H1 (cell line): Measurements from ENCODE around the gene AHSP. TPM values are rescaled to one million over a fixed set of nuclear protein-coding genes. Genes with fewer than 3 reads are reported as not detected.
A peak's percentile ranks its signal among the peaks of the same experiment; 100 is the strongest.

Source experiments
- CTCF ChIA-PET: fragments of 300-600 bp; sonication (Branson Sonifier 250); formaldehyde crosslinking; loops from one replicate; lab custom pipeline; 2021; ENCODE audit not compliant: partially characterized antibody; lab: Charles Lee
- POLR2A ChIA-PET: fragments of 300-600 bp; sonication (Branson Sonifier 250); formaldehyde crosslinking; loops from one replicate; lab custom pipeline; 2021; ENCODE audit warnings: inconsistent platforms; ENCODE audit not compliant: partially characterized antibody; lab: Charles Lee
- DNase-seq, 2 experiments: peaks; one replicate each; pipeline versions ENCODE4 v3.0.0 to v3.0.0-alpha.2; 2010 to 2022; ENCODE audit warnings: low spot score in 2 of 2, low read depth in 1 of 2, mixed read lengths in 1 of 2
- FAIRE-seq: peaks from 2 replicates; lab custom pipeline; 2011; peaks lifted over from hg19 to GRCh38; lab: Jason Lieb, UNC
- H2AFZ ChIP-seq: 2 replicates; pipeline ENCODE4 v1.8.1; 2012; ENCODE audit warnings: low read length, inconsistent platforms
- H2AK5ac ChIP-seq: 2 replicates; pipeline ENCODE4 v1.6.1; 2013; ENCODE audit warnings: low read depth, low read length
- H2BK120ac ChIP-seq: replicated peaks from 2 replicates; pipeline ENCODE3; 2013; ENCODE audit warnings: low read depth, low read length, inconsistent platforms
- H2BK12ac ChIP-seq: 2 replicates; pipeline ENCODE4 v1.6.1; 2013; ENCODE audit warnings: low read depth, low read length
- H2BK15ac ChIP-seq: 2 replicates; pipeline ENCODE4 v1.6.1; 2013; ENCODE audit warnings: low read length
- H2BK20ac ChIP-seq: 2 replicates; pipeline ENCODE4 v1.6.1; 2013; ENCODE audit warnings: low read length
- H2BK5ac ChIP-seq: 2 replicates; pipeline ENCODE4 v1.6.1; 2013; ENCODE audit warnings: low read depth, low read length
- H3K14ac ChIP-seq: 2 replicates; pipeline ENCODE4 v1.6.1; 2013; ENCODE audit warnings: inconsistent platforms; ENCODE audit not compliant: insufficient read length
- H3K18ac ChIP-seq: 2 replicates; pipeline ENCODE4 v1.6.1; 2013; ENCODE audit warnings: low read length; ENCODE audit errors: extremely low read depth
- H3K23ac ChIP-seq: 2 replicates; pipeline ENCODE4 v1.6.1; 2013; ENCODE audit warnings: inconsistent platforms; ENCODE audit not compliant: insufficient read length
- H3K23me2 ChIP-seq: 2 replicates; pipeline ENCODE4 v1.6.1; 2013; ENCODE audit warnings: low read depth, low read length
- H3K27ac ChIP-seq: 2 replicates; pipeline ENCODE4 v1.6.1; 2011; ENCODE audit warnings: low read depth, low read length, inconsistent platforms
- H3K27me3 ChIP-seq, 4 experiments: replicated peaks in 1 of 4; 1 replicate in 1 of 4; 2 replicates in 3 of 4; pipeline versions ENCODE4 v1.6.1 to v1.8.1; 2011 to 2013; ENCODE audit warnings: low read length in 3 of 4, mild to moderate bottlenecking in 3 of 4, inconsistent platforms in 2 of 4, mixed read lengths in 2 of 4, moderate library complexity in 1 of 4; ENCODE audit not compliant: control insufficient read depth in 3 of 4, insufficient read depth in 3 of 4; ENCODE audit errors: extremely low read depth in 1 of 4
- H3K36me3 ChIP-seq, 4 experiments: 2 replicates each; pipeline versions ENCODE4 v1.6.1 to v1.8.1; 2011 to 2013; ENCODE audit warnings: mild to moderate bottlenecking in 4 of 4, low read length in 3 of 4, moderate library complexity in 2 of 4, control low read depth in 1 of 4, inconsistent platforms in 1 of 4; ENCODE audit not compliant: insufficient read depth in 4 of 4, control insufficient read depth in 2 of 4
- H3K4ac ChIP-seq: replicated peaks from 2 replicates; pipeline ENCODE3; 2013; ENCODE audit warnings: low read length, low read depth, mixed read lengths, inconsistent platforms; ENCODE audit not compliant: insufficient read length
- H3K4me1 ChIP-seq, 4 experiments: replicated peaks in 1 of 4; 1 replicate in 1 of 4; 2 replicates in 3 of 4; pipeline versions ENCODE4 v1.6.1 to v1.8.1; 2011 to 2013; ENCODE audit warnings: low read length in 3 of 4, inconsistent platforms in 2 of 4, mixed read lengths in 1 of 4; ENCODE audit not compliant: insufficient read depth in 4 of 4, control insufficient read depth in 3 of 4
- H3K4me2 ChIP-seq, 2 experiments: 2 replicates each; pipeline versions ENCODE4 v1.6.1 to v1.8.1; 2011 to 2013; ENCODE audit warnings: low read depth in 2 of 2, low read length in 2 of 2, control low read depth in 1 of 2, inconsistent platforms in 1 of 2, mild to moderate bottlenecking in 1 of 2; ENCODE audit not compliant: insufficient read depth in 1 of 2
- H3K4me3 ChIP-seq, 4 experiments: fragments of 200-600, 300-600 bp in 1 of 4; sonication (generic), shearing (Covaris generic), sonication (Bioruptor Twin) in 1 of 4; 2 replicates each; pipeline versions ENCODE4 v1.5.1 to v1.8.1; 2011 to 2016; ENCODE audit warnings: low read length in 4 of 4, low read depth in 3 of 4, control low read depth in 2 of 4, inconsistent platforms in 2 of 4, mild to moderate bottlenecking in 2 of 4, mixed read lengths in 1 of 4, moderate library complexity in 1 of 4; ENCODE audit not compliant: insufficient read depth in 2 of 4; ENCODE audit errors: extremely low read depth in 1 of 4
- H3K56ac ChIP-seq: replicated peaks from 2 replicates; pipeline ENCODE3; 2013; ENCODE audit warnings: low read depth, mild to moderate bottlenecking, mixed read lengths, low read length, inconsistent platforms; ENCODE audit not compliant: insufficient read length
- H3K79me1 ChIP-seq: 2 replicates; pipeline ENCODE4 v1.6.1; 2013; ENCODE audit warnings: low read depth, low read length, control low read depth
- H3K79me2 ChIP-seq, 2 experiments: 2 replicates each; pipeline versions ENCODE4 v1.6.1 to v1.8.1; 2012 to 2013; ENCODE audit warnings: low read length in 2 of 2, mild to moderate bottlenecking in 2 of 2, inconsistent platforms in 1 of 2; ENCODE audit not compliant: insufficient read depth in 2 of 2, control insufficient read depth in 1 of 2
- H3K9ac ChIP-seq, 4 experiments: replicated peaks in 1 of 4; 1 replicate in 1 of 4; 2 replicates in 3 of 4; pipeline versions ENCODE4 v1.6.1 to v1.8.1; 2011 to 2013; ENCODE audit warnings: low read depth in 3 of 4, low read length in 3 of 4, control low read depth in 2 of 4, mild to moderate bottlenecking in 2 of 4, moderate library complexity in 2 of 4, inconsistent platforms in 1 of 4; ENCODE audit errors: extremely low read depth in 1 of 4
- H3K9me3 ChIP-seq, 2 experiments: 2 replicates each; pipeline versions ENCODE4 v1.6.1 to v1.8.1; 2012 to 2013; ENCODE audit warnings: mild to moderate bottlenecking in 2 of 2, moderate library complexity in 2 of 2, control low read depth in 1 of 2, inconsistent platforms in 1 of 2, low read depth in 1 of 2, low read length in 1 of 2, mixed read lengths in 1 of 2; ENCODE audit not compliant: insufficient read depth in 2 of 2
- H4K20me1 ChIP-seq, 2 experiments: replicated peaks in 1 of 2; 2 replicates each; pipeline versions ENCODE3 to v1.8.1; 2011 to 2013; ENCODE audit warnings: inconsistent platforms in 2 of 2, low read length in 2 of 2, mild to moderate bottlenecking in 1 of 2; ENCODE audit not compliant: insufficient read depth in 2 of 2, control insufficient read depth in 1 of 2
- H4K5ac ChIP-seq: 2 replicates; pipeline ENCODE4 v1.6.1; 2013; ENCODE audit warnings: low read length, low read depth, mixed read lengths, inconsistent platforms; ENCODE audit not compliant: insufficient read length
- H4K8ac ChIP-seq: 2 replicates; pipeline ENCODE4 v1.8.0; 2013; ENCODE audit warnings: mild to moderate bottlenecking, moderate library complexity, low read length, inconsistent platforms; ENCODE audit not compliant: insufficient read depth; ENCODE audit errors: extremely low read depth
- H4K91ac ChIP-seq: replicated peaks from 2 replicates; pipeline ENCODE3; 2013; ENCODE audit warnings: low read length, mixed read lengths, inconsistent platforms; ENCODE audit not compliant: insufficient read length
- ASH2L ChIP-seq: fragments of 200-600, 300-600 bp; sonication (generic); IDR thresholded peaks from one replicate; pipeline ENCODE4 v1.7.1; 2017; ENCODE audit warnings: low read length
- EZH2 ChIP-seq: fragments of 200-600 bp; sonication (generic); IDR thresholded peaks from 2 replicates; pipeline ENCODE4 v1.7.1; 2012; ENCODE audit warnings: low read depth, mild to moderate bottlenecking, moderate library complexity, low read length, inconsistent platforms; ENCODE audit not compliant: severe bottlenecking
- KDM1A ChIP-seq: fragments of 200-600, 300-600 bp; sonication (generic); IDR thresholded peaks from 2 replicates; pipeline ENCODE4 v1.7.1; 2016; ENCODE audit warnings: mild to moderate bottlenecking, low read length, borderline replicate concordance
- MAX ChIP-seq: IDR thresholded peaks from 2 replicates; pipeline ENCODE4 v1.6.1; 2012; ENCODE audit warnings: inconsistent platforms
- NRF1 ChIP-seq: IDR thresholded peaks from 2 replicates; pipeline ENCODE4 v1.6.1; 2011; ENCODE audit warnings: mild to moderate bottlenecking, low read depth, low read length, improper control_type of control experiment
- TAF1 ChIP-seq: IDR thresholded peaks from 2 replicates; pipeline ENCODE4 v1.6.1; 2011; ENCODE audit warnings: mild to moderate bottlenecking, low read depth, low read length
- WGBS, 2 experiments: shearing (Covaris generic) in 1 of 2; methylation state at CpG; one replicate each; pipeline versions ENCODE4 v1.1.6 to v1.1.7; 2013 to 2015; ENCODE audit warnings: low lambda C conversion rate in 2 of 2, mixed read lengths in 2 of 2, inconsistent platforms in 1 of 2, low coverage in 1 of 2, missing lambda C conversion rate in 1 of 2; ENCODE audit not compliant: insufficient replicate concordance in 2 of 2, insufficient coverage in 1 of 2, insufficient read length in 1 of 2; ENCODE audit errors: extremely low coverage in 1 of 2, missing lambda C conversion rate in 1 of 2; 5-methylcytosine and 5-hydroxymethylcytosine counted together
- polyA plus RNA-seq, 7 experiments: library from polyadenylated mRNA; depleted of rRNA in 3 of 7; stranded (reverse) in 5 of 7; unstranded in 2 of 7; fragments of >200 nt in 5 of 7; fragments of 200-250 nt in 2 of 7; gene quantifications; 1 replicate in 5 of 7; 2 replicates in 1 of 7; 4 replicates in 1 of 7; pipeline versions ENCODE4 v1.2.1 to v1.2.3, GENCODE V29; 2011 to 2013; ENCODE audit warnings: missing spikeins in 2 of 7, mixed read lengths in 2 of 7
- total RNA-seq: library from RNA; stranded (reverse); fragmentation: NEBNext Ultra II Directional; extraction: Animal tissue kit (Norgen Biotek cat#: 25700); gene quantifications from 2 replicates; pipeline ENCODE4 v1.2.1, GENCODE V29; 2021

The AHSP gene
- total and polyA plus RNA-seq, 2 of the 8 experiments (the other 6 are each of a cell fraction or from before 2014, with no cell fraction given): 0.91 to 15.3 TPM

- DNase-seq (no peak), FAIRE-seq (no peak)
- Histone ChIP-seq H3K18ac (no peak overlapping the region), H3K27me3 (peaks cover 14 to 57% (median 42%) of the 10 kb centered on the region in 4 experiments), H3K9me3 (no peaks in the 10 kb centered on the region), H4K91ac (no peak overlapping the region), H2BK12ac (peak overlapping the region; percentile 9; the same call in 1 of the 2 replicates), H3K14ac (no peak overlapping the region), H3K36me3 (no peaks in the 10 kb centered on the region), H3K79me1 (no peaks in the 10 kb centered on the region), H3K27ac (no peak overlapping the region), H3K23me2 (peaks cover 15% of the 10 kb centered on the region), H2BK20ac (no peak overlapping the region), H3K4me1 (peaks cover 0 to 8% (median 5%) of the 10 kb centered on the region in 4 experiments; a peak in 5 of 7 replicates), H3K23ac (no peak overlapping the region), H3K56ac (no peak overlapping the region), H3K4me2 (peak overlapping the region; percentile 86 to 95), H2AK5ac (no peak overlapping the region), H3K9ac (no peak overlapping the region), H2BK120ac (no peak overlapping the region), H4K8ac (peak overlapping the region; percentile 57), H3K4ac (no peak overlapping the region), H2AFZ (peak overlapping the region; percentile 58; the same call in 1 of the 2 replicates), H4K20me1 (peaks cover 0 to 18% of the 10 kb centered on the region in 2 experiments), H4K5ac (no peak overlapping the region), H3K79me2 (no peaks in the 10 kb centered on the region), H2BK15ac (no peak overlapping the region), H3K4me3 (peak overlapping the region; percentile 44 to 64 (median 54)), H2BK5ac (no peak overlapping the region)
- ChIA-PET CTCF (interaction anchor here (1.6 to 3.5 kb wide), 5 partner anchors 9 to 42 kb away, joined by 4 to 12 read pairs (median 11); no protein-coding TSS in a partner anchor), POLR2A (interaction anchor here (0.9 to 7.9 kb wide), 8 partner anchors 7 to 227 kb away, joined by 3 to 69 read pairs (median 10); partner anchors contain the start of gene RUSF1)
- no peak for TF ChIP-seq NRF1
- TF ChIP-seq KDM1A: no peak
- peak; percentile 24 for TF ChIP-seq ASH2L
- TF ChIP-seq TAF1: no peak
- peak; percentile 59; the same call in 1 of the 2 replicates for TF ChIP-seq MAX
- peak; percentile 48 for TF ChIP-seq EZH2
- WGBS, 2 experiments: 9% methylated on average over 46 of the region's 48 CpGs; no CpG with 5 or more reads in 1 of the 2 experiments
Measured at GRCh38 chr16:31487071-31487719, 40.5 kb upstream of the AHSP start.
